ENCODE results near the gene WWP2. TPM values are rescaled to one million over a fixed set of nuclear protein-coding genes. Genes with fewer than 3 reads are reported as not detected.
A peak's percentile ranks its signal among the peaks of the same experiment; 100 is the strongest.
"Not testable (repeated sequence)": the region's sequence is repeated elsewhere in the genome, so short reads cannot be mapped to it uniquely, and the experiment has no call there.

The WWP2 gene
- polyA plus RNA-seq, 6 donors from 2014 or later = 26.3 to 59.7 (median 39.3) TPM

DNA sequence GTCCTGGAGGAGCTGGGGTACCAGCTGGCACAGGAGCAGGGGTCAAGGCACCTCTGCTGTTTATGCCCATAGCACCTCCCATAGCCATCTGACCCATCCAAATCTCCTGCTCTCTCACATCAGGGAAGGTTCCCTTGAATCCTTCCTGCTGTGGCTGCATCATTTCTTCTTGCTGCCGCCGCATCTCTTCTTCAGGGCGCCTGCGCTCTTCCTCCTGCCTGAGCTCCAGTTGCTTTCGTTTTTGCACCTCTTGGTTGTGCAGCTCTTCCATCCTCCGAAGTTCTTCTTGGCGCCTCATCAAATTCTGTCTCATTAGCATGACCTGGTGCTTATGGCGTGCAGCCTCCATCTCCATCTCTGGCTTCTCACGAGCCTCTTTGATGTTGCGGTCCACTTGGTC is 5.4 kb upstream of the WWP2 start:
- ATAC-seq (ENCODE audit: low read depth in 2 of 2) (no peak), DNase-seq (no peak)
- H3K9me3 Mint-ChIP-seq = no peaks in the 10 kb centered on the region
- peaks cover 16 to 41% (median 21%) of the 10 kb centered on the region in 3 donors for H3K4me1 Mint-ChIP-seq
- H3K27me3 Mint-ChIP-seq = peaks cover 0 to 21% (median 8%) of the 10 kb centered on the region in 3 donors
- H3K27ac Mint-ChIP-seq = peak overlapping the region in 1 of 6 donors; percentile 32
- H3K36me3 Mint-ChIP-seq = peaks cover 6 to 7% of the 10 kb centered on the region in 2 donors
- H3K4me3 Mint-ChIP-seq = peak overlapping the region in 2 of 8 donors; percentile 6 to 39

DNA sequence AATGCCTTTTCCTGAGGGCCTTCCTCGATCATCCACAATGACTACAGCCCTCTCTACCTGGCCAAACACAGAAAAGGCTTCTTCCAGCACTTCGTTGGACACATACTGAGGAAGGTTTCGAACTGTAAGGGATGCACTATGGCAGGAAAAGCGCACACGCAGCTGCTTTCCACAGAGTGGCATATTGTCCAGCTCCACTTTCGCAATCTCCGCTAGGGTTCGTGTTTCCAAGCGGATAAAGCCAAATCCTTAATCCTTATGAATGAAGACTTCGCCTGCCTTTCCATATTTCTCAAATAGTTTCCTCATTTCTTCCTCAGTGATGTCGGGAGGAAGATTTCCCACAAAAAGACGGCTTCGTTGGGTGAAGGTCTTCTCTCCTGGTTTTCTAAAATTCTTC is 4.8 kb upstream of the WWP2 start:
- not testable (repeated sequence) for ATAC-seq (ENCODE audit: low read depth in 2 of 2)

GRCh38 chr16:69762814-69763598 is 874 bp downstream of the WWP2 start:
- peak overlapping the region; percentile 92 to 98 (median 96) for H3K27ac Mint-ChIP-seq
- H3K4me3 Mint-ChIP-seq = peak overlapping the region; percentile 84 to 96 (median 92)
- DNase-seq (peak; percentile 43), ATAC-seq (ENCODE audit: low read depth in 2 of 2) (peak; percentile 70 to 76)
- H3K4me1 Mint-ChIP-seq = peaks cover 30 to 42% (median 32%) of the 10 kb centered on the region in 3 donors
- H3K27me3 Mint-ChIP-seq = peaks cover 0 to 2% (median 0%) of the 10 kb centered on the region in 3 donors
- H3K9me3 Mint-ChIP-seq = no peaks in the 10 kb centered on the region
- peaks cover 0 to 11% of the 10 kb centered on the region in 2 donors for H3K36me3 Mint-ChIP-seq

More for the DNA sequence above, 4.8 kb upstream of the WWP2 start:
- Mint-ChIP-seq H3K4me3 (peak overlapping the region in 1 of 8 donors; percentile 41), H3K27me3 (peaks cover 0 to 21% (median 8%) of the 10 kb centered on the region in 3 donors), H3K4me1 (peaks cover 16 to 37% (median 27%) of the 10 kb centered on the region in 3 donors)
- H3K36me3 Mint-ChIP-seq, H3K9me3 Mint-ChIP-seq, DNase-seq, H3K27ac Mint-ChIP-seq: not testable (repeated sequence)

GRCh38 chr16:69763599-69763942 is 1.4 kb downstream of the WWP2 start:
- peaks cover 33 to 43% (median 34%) of the 10 kb centered on the region in 3 donors for H3K4me1 Mint-ChIP-seq
- no peak for ATAC-seq (ENCODE audit: low read depth in 2 of 2)
- peak overlapping the region; percentile 92 to 98 (median 96) for H3K27ac Mint-ChIP-seq
- DNase-seq = no peak
- peak overlapping the region; percentile 84 to 96 (median 92) for H3K4me3 Mint-ChIP-seq
- peaks cover 0 to 11% of the 10 kb centered on the region in 2 donors for H3K36me3 Mint-ChIP-seq
- no peaks in the 10 kb centered on the region for H3K27me3 Mint-ChIP-seq
- no peaks in the 10 kb centered on the region for H3K9me3 Mint-ChIP-seq

DNA sequence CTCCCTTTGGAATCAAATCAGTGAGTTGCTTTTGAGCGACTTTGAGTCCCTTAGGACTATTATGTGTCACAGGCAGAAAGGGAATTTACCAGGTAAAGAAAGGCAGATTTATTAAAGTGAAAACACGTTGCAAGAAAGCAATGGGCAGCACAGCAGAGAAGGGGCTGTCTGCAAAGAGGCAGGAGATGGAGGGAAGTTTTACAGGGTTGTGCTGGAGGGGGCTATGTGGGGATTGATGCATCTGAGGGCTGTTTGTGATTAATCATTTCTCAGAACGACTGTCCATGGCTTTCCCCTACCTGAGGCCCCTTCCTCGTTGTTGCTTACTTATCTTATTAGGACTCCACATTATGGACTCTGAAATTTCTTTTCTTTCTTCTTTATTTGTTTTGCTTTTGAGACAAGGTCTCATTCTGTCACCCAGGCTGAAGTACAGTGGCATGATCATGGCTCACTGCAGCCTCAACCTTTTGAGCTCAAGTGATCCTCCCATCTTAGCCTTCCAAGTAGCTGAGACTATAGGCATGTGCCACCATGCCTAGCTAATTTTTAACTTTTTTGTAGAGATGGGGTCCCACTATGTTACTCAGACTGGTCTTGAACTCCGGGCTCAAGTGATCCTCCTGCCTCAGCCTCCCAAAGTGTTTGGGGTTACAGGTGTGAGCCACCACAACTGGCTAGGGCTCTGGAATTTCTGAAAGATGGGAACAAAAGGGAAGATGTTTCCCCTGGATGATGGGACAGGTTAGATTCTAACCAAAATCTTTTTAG is 5.5 kb downstream of the WWP2 start:
- DNase-seq (no peak), ATAC-seq (ENCODE audit: low read depth in 2 of 2) (no peak)
- Mint-ChIP-seq H3K27me3 (no peaks in the 10 kb centered on the region), H3K36me3 (peaks cover 0 to 11% of the 10 kb centered on the region in 2 donors), H3K27ac (peak overlapping the region in 3 of 6 donors; percentile 11 to 54 (median 14)), H3K9me3 (no peaks in the 10 kb centered on the region), H3K4me1 (peaks cover 52 to 65% (median 62%) of the 10 kb centered on the region in 3 donors), H3K4me3 (peak overlapping the region in 1 of 8 donors; percentile 44)

- DNase-seq (no peak), ATAC-seq (ENCODE audit: low read depth in 2 of 2) (no peak)
- no peak overlapping the region for H3K4me3 Mint-ChIP-seq
- H3K4me1 Mint-ChIP-seq = peaks cover 53 to 65% (median 62%) of the 10 kb centered on the region in 3 donors
- no peaks in the 10 kb centered on the region for H3K9me3 Mint-ChIP-seq
- peaks cover 0 to 11% of the 10 kb centered on the region in 2 donors for H3K36me3 Mint-ChIP-seq
- H3K27me3 Mint-ChIP-seq = no peaks in the 10 kb centered on the region
- H3K27ac Mint-ChIP-seq = peak overlapping the region in 3 of 6 donors; percentile 12 to 63 (median 19)
Observed at GRCh38 chr16:69768666-69769065, 6.5 kb downstream of the WWP2 start.

DNA sequence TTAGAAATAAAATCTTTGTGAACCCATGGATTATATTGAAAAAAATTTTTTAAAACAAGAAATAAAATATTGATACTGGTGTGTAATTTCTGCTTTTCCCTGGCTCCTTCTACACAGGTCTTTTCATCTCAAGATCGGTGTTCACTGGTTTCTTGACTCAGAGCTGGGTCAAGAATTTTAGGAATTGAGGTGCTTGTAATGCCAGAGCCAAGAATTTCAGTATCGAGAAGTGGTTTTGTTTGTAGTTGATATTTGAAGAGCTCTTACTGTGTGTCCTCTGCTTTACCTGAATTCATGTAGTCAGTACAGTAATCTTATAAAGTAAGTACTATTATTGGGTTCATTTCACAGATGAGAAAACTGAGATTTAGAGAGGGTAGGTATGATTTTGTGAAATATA is 7.3 kb downstream of the WWP2 start:
- Mint-ChIP-seq H3K4me3 (no peak overlapping the region), H3K27me3 (no peaks in the 10 kb centered on the region), H3K27ac (no peak overlapping the region), H3K9me3 (peaks cover 0 to 2% (median 0%) of the 10 kb centered on the region in 7 donors), H3K36me3 (peaks cover 0 to 15% of the 10 kb centered on the region in 2 donors), H3K4me1 (peaks cover 58 to 69% (median 68%) of the 10 kb centered on the region in 3 donors)
- DNase-seq = no peak
- no peak for ATAC-seq (ENCODE audit: low read depth in 2 of 2)

GRCh38 chr16:69771651-69771967 is 9.5 kb downstream of the WWP2 start:
- Mint-ChIP-seq H3K9me3 (peaks cover 10 to 21% (median 14%) of the 10 kb centered on the region in 7 donors), H3K4me1 (peaks cover 51 to 64% (median 59%) of the 10 kb centered on the region in 3 donors), H3K27me3 (no peaks in the 10 kb centered on the region), H3K36me3 (peaks cover 11 to 24% of the 10 kb centered on the region in 2 donors), H3K27ac (peak overlapping the region in 3 of 6 donors; percentile 39 to 51 (median 47)), H3K4me3 (no peak overlapping the region)
- no peak for ATAC-seq (ENCODE audit: low read depth in 2 of 2)
- no peak for DNase-seq

GRCh38 chr16:69773260-69773947 is 11.3 kb downstream of the WWP2 start:
- Mint-ChIP-seq H3K9me3 (peaks cover 10 to 21% (median 14%) of the 10 kb centered on the region in 7 donors), H3K4me3 (peak overlapping the region in 6 of 8 donors; percentile 25 to 39 (median 32)), H3K4me1 (peaks cover 41 to 57% (median 56%) of the 10 kb centered on the region in 3 donors)

GRCh38 chr16:69775563-69775962 is 13.4 kb downstream of the WWP2 start:
- Mint-ChIP-seq H3K9me3 (peaks cover 10 to 21% (median 14%) of the 10 kb centered on the region in 7 donors), H3K4me1 (peaks cover 31 to 41% (median 40%) of the 10 kb centered on the region in 3 donors), H3K36me3 (peaks cover 11 to 22% of the 10 kb centered on the region in 2 donors), H3K27ac (peak overlapping the region in 1 of 6 donors; percentile 27), H3K4me3 (peak overlapping the region in 1 of 8 donors; percentile 57), H3K27me3 (no peaks in the 10 kb centered on the region)
- ATAC-seq (ENCODE audit: low read depth in 2 of 2) (no peak), DNase-seq (no peak)

More at GRCh38 chr16:69773260-69773947, 11.3 kb downstream of the WWP2 start:
- no peaks in the 10 kb centered on the region for H3K27me3 Mint-ChIP-seq
- no peak for DNase-seq
- peaks cover 11 to 22% of the 10 kb centered on the region in 2 donors for H3K36me3 Mint-ChIP-seq
- H3K27ac Mint-ChIP-seq = peak overlapping the region in 4 of 6 donors; percentile 30 to 79 (median 62)
- peak in 1 of 2 donors; percentile 60 for ATAC-seq (ENCODE audit: low read depth in 2 of 2)

GRCh38 chr16:69779724-69780123 is 17.6 kb downstream of the WWP2 start:
- Mint-ChIP-seq H3K9me3 (peaks cover 8 to 16% (median 13%) of the 10 kb centered on the region in 7 donors), H3K27me3 (no peaks in the 10 kb centered on the region), H3K4me3 (no peak overlapping the region), H3K4me1 (peaks cover under 1 to 10% (median 6%) of the 10 kb centered on the region in 3 donors), H3K36me3 (peaks cover 11 to 15% of the 10 kb centered on the region in 2 donors), H3K27ac (no peak overlapping the region)
- DNase-seq (no peak), ATAC-seq (ENCODE audit: low read depth in 2 of 2) (no peak)

DNA sequence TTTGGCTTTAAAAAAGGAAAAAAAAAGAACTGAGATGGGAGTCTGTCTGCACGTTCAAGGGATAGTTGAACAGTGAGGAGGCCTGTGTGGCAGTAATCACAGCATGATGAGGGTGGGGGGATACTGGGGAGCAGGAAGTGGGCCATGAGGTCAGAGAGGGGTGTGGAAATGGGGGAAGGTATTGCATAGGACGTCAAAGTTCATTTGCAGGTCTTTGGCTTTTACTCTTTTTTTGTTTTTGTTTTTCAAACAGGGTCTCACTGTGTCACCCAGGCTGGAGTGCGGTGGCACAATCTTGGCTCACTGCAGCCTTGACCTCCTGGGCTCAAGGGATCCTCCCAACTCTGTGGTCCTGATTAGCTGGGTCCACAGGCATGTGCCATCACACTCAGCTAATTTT is 19.0 kb downstream of the WWP2 start:
- H3K4me3 Mint-ChIP-seq = no peak overlapping the region
- peak overlapping the region in 2 of 6 donors; percentile 37 to 72 for H3K27ac Mint-ChIP-seq
- peaks cover 0 to 2% (median 1%) of the 10 kb centered on the region in 7 donors for H3K9me3 Mint-ChIP-seq
- peaks cover under 1 to 3% of the 10 kb centered on the region in 2 donors for H3K36me3 Mint-ChIP-seq
- H3K4me1 Mint-ChIP-seq = peaks cover 0 to 5% (median 3%) of the 10 kb centered on the region in 3 donors
- H3K27me3 Mint-ChIP-seq = no peaks in the 10 kb centered on the region
- ATAC-seq (ENCODE audit: low read depth in 2 of 2) (no peak), DNase-seq (no peak)

DNA sequence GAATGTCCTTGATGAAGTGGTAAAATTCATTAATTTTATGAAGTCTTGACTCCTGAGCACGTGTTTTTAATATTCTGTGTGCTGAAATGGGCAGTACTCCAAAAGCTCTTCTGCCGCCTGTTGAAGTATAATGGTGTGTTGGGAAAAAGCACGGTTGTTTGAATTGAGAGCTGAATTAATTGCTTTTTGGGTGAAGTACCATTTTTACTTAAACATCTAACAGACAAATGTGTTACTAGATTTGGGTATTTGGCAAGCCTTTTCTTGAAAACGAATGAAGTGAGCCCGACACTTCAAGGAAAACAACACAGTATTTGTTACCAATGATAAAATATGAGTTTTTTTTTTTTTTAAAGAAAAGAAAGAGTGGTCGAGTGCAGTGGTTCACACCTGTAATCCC is 22.5 kb downstream of the WWP2 start:
- ATAC-seq (ENCODE audit: low read depth in 2 of 2) = no peak
- Mint-ChIP-seq H3K36me3 (peaks cover 14 to 18% of the 10 kb centered on the region in 2 donors), H3K9me3 (no peaks in the 10 kb centered on the region), H3K27me3 (no peaks in the 10 kb centered on the region), H3K27ac (no peak overlapping the region), H3K4me3 (no peak overlapping the region), H3K4me1 (peaks cover 3 to 7% (median 6%) of the 10 kb centered on the region in 3 donors)
- DNase-seq = no peak

Measured in naive B cell (primary cell).